ENCODE measurements around the gene SRPK2.
A peak's percentile ranks its signal among the peaks of the same experiment; 100 is the strongest.
"Not testable (repeated sequence)": the region's sequence is repeated elsewhere in the genome, so short reads cannot be mapped to it uniquely, and the experiment has no call there.

SRPK2 gene

GRCh38 chr7:105399043-105399725 is 10.5 kb upstream of the SRPK2 start:
- Mint-ChIP-seq H3K36me3 (ENCODE audit: low read depth) (no peaks in the 10 kb centered on the region), H3K27me3 (peaks cover 4% of the 10 kb centered on the region), H3K27ac (no peak overlapping the region), H3K9me3 (no peaks in the 10 kb centered on the region), H3K4me3 (no peak overlapping the region), H3K4me1 (ENCODE audit: low read depth) (peaks cover 18% of the 10 kb centered on the region)
- intact Hi-C loops (cut with micrococcal nuclease) = loop anchor here (5.0 kb wide), 1 partner anchor 123 kb away; the partner anchor contains the start of gene PUS7

- Mint-ChIP-seq H3K4me1 (ENCODE audit: low read depth) (peaks cover 14% of the 10 kb centered on the region), H3K27ac (no peak overlapping the region), H3K27me3 (peaks cover 4% of the 10 kb centered on the region), H3K36me3 (ENCODE audit: low read depth) (no peaks in the 10 kb centered on the region), H3K9me3 (no peaks in the 10 kb centered on the region), H3K4me3 (no peak overlapping the region)
- intact Hi-C loops (cut with micrococcal nuclease) = loop anchor here (5.0 kb wide), 1 partner anchor 126 kb away; the partner anchor contains the start of gene PUS7
Measured at GRCh38 chr7:105396566-105396965, 7.8 kb upstream of the SRPK2 start.

GRCh38 chr7:105391429-105391828 is 2.7 kb upstream of the SRPK2 start:
- H3K36me3 Mint-ChIP-seq (ENCODE audit: low read depth) = peaks cover 5% of the 10 kb centered on the region
- no peak overlapping the region for H3K27ac Mint-ChIP-seq
- H3K4me1 Mint-ChIP-seq (ENCODE audit: low read depth) = peaks cover 18% of the 10 kb centered on the region
- no peaks in the 10 kb centered on the region for H3K9me3 Mint-ChIP-seq
- H3K27me3 Mint-ChIP-seq = peaks cover 6% of the 10 kb centered on the region
- intact Hi-C loops (cut with micrococcal nuclease) = no loop called here
- H3K4me3 Mint-ChIP-seq = no peak overlapping the region

GRCh38 chr7:105389889-105390288 is 1.2 kb upstream of the SRPK2 start:
- Mint-ChIP-seq H3K4me3 (no peak overlapping the region), H3K27ac (no peak overlapping the region), H3K27me3 (peaks cover 4% of the 10 kb centered on the region), H3K36me3 (ENCODE audit: low read depth) (peaks cover 15% of the 10 kb centered on the region), H3K4me1 (ENCODE audit: low read depth) (peaks cover 22% of the 10 kb centered on the region), H3K9me3 (no peaks in the 10 kb centered on the region)
- intact Hi-C loops (cut with micrococcal nuclease) = loop anchor here (2.0 to 10.0 kb wide), 2 partner anchors 37 to 55 kb away; no protein-coding TSS in a partner anchor

GRCh38 chr7:105389088-105389650 is 448 bp upstream of the SRPK2 start:
- H3K4me3 Mint-ChIP-seq = peak overlapping the region; percentile 81
- intact Hi-C loops (cut with micrococcal nuclease) = loop anchor here (2.0 to 10.0 kb wide), 2 partner anchors 36 to 54 kb away; no protein-coding TSS in a partner anchor
- no peaks in the 10 kb centered on the region for H3K9me3 Mint-ChIP-seq

GRCh38 chr7:105387508-105388355 is 989 bp downstream of the SRPK2 start:
- peaks cover 4% of the 10 kb centered on the region for H3K27me3 Mint-ChIP-seq
- H3K36me3 Mint-ChIP-seq (ENCODE audit: low read depth) = peaks cover 15% of the 10 kb centered on the region
- H3K27ac Mint-ChIP-seq = peak overlapping the region; percentile 52
- H3K4me3 Mint-ChIP-seq = peak overlapping the region; percentile 87
- H3K4me1 Mint-ChIP-seq (ENCODE audit: low read depth) = peaks cover 35% of the 10 kb centered on the region
- intact Hi-C loops (cut with micrococcal nuclease) = loop anchor here (2.0 to 10.0 kb wide), 2 partner anchors 35 to 53 kb away; no protein-coding TSS in a partner anchor
- no peaks in the 10 kb centered on the region for H3K9me3 Mint-ChIP-seq

More at GRCh38 chr7:105389088-105389650, 448 bp upstream of the SRPK2 start:
- Mint-ChIP-seq H3K27me3 (peaks cover 4% of the 10 kb centered on the region), H3K36me3 (ENCODE audit: low read depth) (peaks cover 15% of the 10 kb centered on the region), H3K4me1 (ENCODE audit: low read depth) (peaks cover 28% of the 10 kb centered on the region), H3K27ac (peak overlapping the region; percentile 79)

- Mint-ChIP-seq H3K27me3 (no peaks in the 10 kb centered on the region), H3K4me3 (no peak overlapping the region), H3K36me3 (ENCODE audit: low read depth) (peaks cover 6% of the 10 kb centered on the region), H3K9me3 (no peaks in the 10 kb centered on the region), H3K27ac (no peak overlapping the region), H3K4me1 (ENCODE audit: low read depth) (peaks cover 19% of the 10 kb centered on the region)
- intact Hi-C loops (cut with micrococcal nuclease) = no loop called here
Measured at GRCh38 chr7:105377903-105378302, 10.8 kb downstream of the SRPK2 start.

- H3K9me3 Mint-ChIP-seq = no peaks in the 10 kb centered on the region
- peaks cover 6% of the 10 kb centered on the region for H3K36me3 Mint-ChIP-seq (ENCODE audit: low read depth)
- H3K27ac Mint-ChIP-seq = no peak overlapping the region
- peaks cover 19% of the 10 kb centered on the region for H3K4me1 Mint-ChIP-seq (ENCODE audit: low read depth)
- intact Hi-C loops (cut with micrococcal nuclease) = no loop called here
- no peaks in the 10 kb centered on the region for H3K27me3 Mint-ChIP-seq
- H3K4me3 Mint-ChIP-seq = no peak overlapping the region
Measured at GRCh38 chr7:105376908-105377533, 11.7 kb downstream of the SRPK2 start.

- intact Hi-C loops (cut with micrococcal nuclease) = no loop called here
- Mint-ChIP-seq H3K27me3 (no peaks in the 10 kb centered on the region), H3K36me3 (ENCODE audit: low read depth) (peaks cover 6% of the 10 kb centered on the region), H3K4me3 (no peak overlapping the region), H3K9me3 (no peaks in the 10 kb centered on the region), H3K27ac (no peak overlapping the region), H3K4me1 (ENCODE audit: low read depth) (peaks cover 12% of the 10 kb centered on the region)
Measured at GRCh38 chr7:105369944-105370343, 18.8 kb downstream of the SRPK2 start.

GRCh38 chr7:105367458-105367857 is 21.3 kb downstream of the SRPK2 start:
- H3K27me3 Mint-ChIP-seq = no peaks in the 10 kb centered on the region
- peaks cover 1% of the 10 kb centered on the region for H3K36me3 Mint-ChIP-seq (ENCODE audit: low read depth)
- H3K9me3 Mint-ChIP-seq = no peaks in the 10 kb centered on the region
- peaks cover 12% of the 10 kb centered on the region for H3K4me1 Mint-ChIP-seq (ENCODE audit: low read depth)
- intact Hi-C loops (cut with micrococcal nuclease) = no loop called here
- no peak overlapping the region for H3K4me3 Mint-ChIP-seq
- H3K27ac Mint-ChIP-seq = no peak overlapping the region

- H3K27me3 Mint-ChIP-seq = no peaks in the 10 kb centered on the region
- intact Hi-C loops (cut with micrococcal nuclease) = no loop called here
- peaks cover 8% of the 10 kb centered on the region for H3K36me3 Mint-ChIP-seq (ENCODE audit: low read depth)
- H3K4me1 Mint-ChIP-seq (ENCODE audit: low read depth) = peaks cover 18% of the 10 kb centered on the region
- H3K4me3 Mint-ChIP-seq = no peak overlapping the region
- no peaks in the 10 kb centered on the region for H3K9me3 Mint-ChIP-seq
- H3K27ac Mint-ChIP-seq = peak overlapping the region; percentile 30
Measured at GRCh38 chr7:105365541-105366534, 22.9 kb downstream of the SRPK2 start.

- H3K9me3 Mint-ChIP-seq = no peaks in the 10 kb centered on the region
- peaks cover 8% of the 10 kb centered on the region for H3K36me3 Mint-ChIP-seq (ENCODE audit: low read depth)
- H3K4me3 Mint-ChIP-seq = no peak overlapping the region
- H3K4me1 Mint-ChIP-seq (ENCODE audit: low read depth) = peaks cover 21% of the 10 kb centered on the region
- no peaks in the 10 kb centered on the region for H3K27me3 Mint-ChIP-seq
- H3K27ac Mint-ChIP-seq = no peak overlapping the region
- intact Hi-C loops (cut with micrococcal nuclease) = no loop called here
Measured at GRCh38 chr7:105364684-105365083, 24.0 kb downstream of the SRPK2 start.

GRCh38 chr7:105363657-105364056 is 25.1 kb downstream of the SRPK2 start:
- H3K27me3 Mint-ChIP-seq; intact Hi-C loops (cut with micrococcal nuclease); H3K9me3 Mint-ChIP-seq; H3K36me3 Mint-ChIP-seq (ENCODE audit: low read depth); H3K4me3 Mint-ChIP-seq; H3K27ac Mint-ChIP-seq: not testable (repeated sequence)
- H3K4me1 Mint-ChIP-seq (ENCODE audit: low read depth) = peaks cover 24% of the 10 kb centered on the region
